MCF 10A (cell line): Measurements from ENCODE around the gene MTFR1L. TPM values are rescaled to one million over a fixed set of nuclear protein-coding genes. Genes with fewer than 3 reads are reported as not detected.
A peak's percentile ranks its signal among the peaks of the same experiment; 100 is the strongest.

Source experiments
- BruUV-seq: library from RNA; stranded (reverse); fragments of 400-500 nt; replicated peaks from 2 replicates; lab custom pipeline; 2021; lab: Mats Ljungman, UMichigan
- CTCF ChIA-PET: fragments of 300-600 bp; sonication (Branson Sonifier 250); formaldehyde crosslinking; extraction: SDS; loops from one replicate; lab custom pipeline; 2021; ENCODE audit warnings: antibody characterized with exemption, inconsistent platforms; lab: Yijun Ruan, JAX
- POLR2A ChIA-PET: fragments of 300-600, 350-650 bp; sonication (Branson Sonifier 250); formaldehyde crosslinking; extraction: SDS; loops from one replicate; lab custom pipeline; 2020; ENCODE audit warnings: antibody characterized with exemption, inconsistent platforms; lab: Yijun Ruan, JAX
- DNase-seq: peaks from one replicate; pipeline ENCODE4 v3.0.0-alpha.2; 2018; ENCODE audit not compliant: unreplicated experiment
- H3K27ac Mint-ChIP-seq: one replicate; pipeline ENCODE4 v1.8.0; 2022; ENCODE audit warnings: mild to moderate bottlenecking, low read depth, mixed read lengths; ENCODE audit not compliant: unreplicated experiment
- H3K27me3 Mint-ChIP-seq: one replicate; pipeline ENCODE4 v1.8.0; 2022; ENCODE audit warnings: mixed read lengths; ENCODE audit not compliant: insufficient read depth, unreplicated experiment
- H3K36me3 Mint-ChIP-seq: one replicate; pipeline ENCODE4 v1.8.0; 2022; ENCODE audit warnings: mild to moderate bottlenecking, moderate library complexity, mixed read lengths; ENCODE audit not compliant: insufficient read depth, unreplicated experiment
- H3K4me1 Mint-ChIP-seq: one replicate; pipeline ENCODE4 v1.8.0; 2022; ENCODE audit warnings: mixed read lengths; ENCODE audit not compliant: insufficient read depth, unreplicated experiment
- H3K4me3 Mint-ChIP-seq: one replicate; pipeline ENCODE4 v1.8.0; 2022; ENCODE audit warnings: mild to moderate bottlenecking, moderate library complexity, mixed read lengths; ENCODE audit not compliant: unreplicated experiment
- H3K9me3 Mint-ChIP-seq: one replicate; pipeline ENCODE4 v1.8.0; 2022; ENCODE audit warnings: mixed read lengths; ENCODE audit not compliant: unreplicated experiment
- CTCF ChIP-seq: fragments of 200-600 bp; IDR thresholded peaks from one replicate; pipeline ENCODE4 v1.8.0; 2022; ENCODE audit warnings: antibody characterized with exemption, mild to moderate bottlenecking; ENCODE audit not compliant: unreplicated experiment
- intact Hi-C: fragments of 100-400 bp; cut with micrococcal nuclease; formaldehyde crosslinking; loops from 2 replicates; pipeline ENCODE4 v1.14.1; 2022
- total RNA-seq: library from RNA; stranded (reverse); gene quantifications from 2 replicates; pipeline ENCODE4 v1.2.3, GENCODE V29; 2022

MTFR1L gene
- total RNA-seq, 1 experiment from 2014 or later, result 39.3 TPM

- no peaks in the 10 kb centered on the region for H3K36me3 Mint-ChIP-seq
- no peaks in the 10 kb centered on the region for H3K27me3 Mint-ChIP-seq
- H3K27ac Mint-ChIP-seq, result peak overlapping the region; percentile 54
- no peak for TF ChIP-seq CTCF
- intact Hi-C loops, result loop anchor here (5.0 kb wide), 1 partner anchor 52 kb away; no protein-coding TSS in a partner anchor
- ChIA-PET POLR2A (interaction anchor here (0.6 to 6.9 kb wide), 12 partner anchors 11 to 1129 kb away, joined by 3 to 83 read pairs (median 6); partner anchors contain the start of genes CLIC4, MTFR1L and PAFAH2), CTCF (interaction anchor here (0.6 to 1.2 kb wide), 7 partner anchors 8 to 271 kb away, joined by 3 to 4 read pairs (median 3); partner anchors contain the start of gene PAFAH2)
- peaks cover 15% of the 10 kb centered on the region for H3K4me1 Mint-ChIP-seq
- no peak for DNase-seq
- H3K9me3 Mint-ChIP-seq, result no peaks in the 10 kb centered on the region
- H3K4me3 Mint-ChIP-seq, result peak overlapping the region; percentile 81
- BruUV-seq, result no TSS peak
These were observed 54.9 kb downstream of the MTFR1L start for GRCh38 chr1:25874635-25875153.

GRCh38 chr1:25875154-25875855 lies 55.6 kb downstream of the MTFR1L start, which contains the start of gene PAQR7:
Gene PAQR7 (minus strand): TSS chr1:25875708. CDS start chr1:25863839, 11,869 bp downstream.
- TF ChIP-seq CTCF, result no peak
- Mint-ChIP-seq H3K4me3 (peak within 1 kb of the TSS; percentile 81), H3K36me3 (no peaks in the 10 kb centered on the region), H3K9me3 (no peaks in the 10 kb centered on the region), H3K27ac (peak within 1 kb of the TSS; percentile 54), H3K4me1 (peaks cover 16% of the 10 kb centered on the region), H3K27me3 (no peaks in the 10 kb centered on the region)
- intact Hi-C loops, result no loop called here
- ChIA-PET POLR2A (interaction anchor here (0.6 to 6.9 kb wide), 14 partner anchors 11 to 1130 kb away, joined by 3 to 83 read pairs (median 5); partner anchors contain the start of genes CLIC4, MTFR1L and PAFAH2), CTCF (interaction anchor here (0.6 to 1.2 kb wide), 7 partner anchors 16 to 270 kb away, joined by 3 to 4 read pairs (median 3); no protein-coding TSS in a partner anchor)
- DNase-seq, result peak; percentile 57
- BruUV-seq, result no TSS peak

- no TSS peak for BruUV-seq
- peaks cover 20% of the 10 kb centered on the region for H3K4me1 Mint-ChIP-seq
- no peak for DNase-seq
- no peaks in the 10 kb centered on the region for H3K27me3 Mint-ChIP-seq
- intact Hi-C loops, result no loop called here
- POLR2A ChIA-PET, result interaction anchor here (0.8 to 6.9 kb wide), 10 partner anchors 10 to 121 kb away, joined by 3 to 83 read pairs (median 6); partner anchors contain the start of genes MTFR1L and PAFAH2
- TF ChIP-seq CTCF, result no peak
- H3K4me3 Mint-ChIP-seq, result peak overlapping the region; percentile 81
- peak overlapping the region; percentile 11 for H3K27ac Mint-ChIP-seq
- CTCF ChIA-PET, result interaction anchor here (0.6 to 1.2 kb wide), 3 partner anchors 37 to 74 kb away, joined by 3 read pairs; no protein-coding TSS in a partner anchor
- no peaks in the 10 kb centered on the region for H3K9me3 Mint-ChIP-seq
- H3K36me3 Mint-ChIP-seq, result no peaks in the 10 kb centered on the region
These were observed 56.3 kb downstream of the MTFR1L start for GRCh38 chr1:25875856-25876692.
